DND-41 (cell line): ENCODE results near the gene DIS3L2.
A peak's percentile ranks its signal among the peaks of the same experiment; 100 is the strongest.

ENCODE experiments used
- ATAC-seq: fragments of 200-7000 bp; cut with Tn5 transposase; 3 replicates; pipeline ENCODE4 v1.9.1; 2021; ENCODE audit warnings: low read depth; ENCODE audit not compliant: insufficient read depth
- DNase-seq: peaks from one replicate; pipeline ENCODE4 v3.0.0-alpha.2; 2020
- H2AFZ ChIP-seq: 2 replicates; pipeline ENCODE4 v1.6.0; 2012; ENCODE audit warnings: low read depth, low read length
- H3K27ac ChIP-seq: 2 replicates; pipeline ENCODE4 v1.5.1; 2012; ENCODE audit warnings: low read length, inconsistent platforms
- H3K27me3 ChIP-seq: fragments of 200-600 bp; sonication (generic); 2 replicates; pipeline ENCODE4 v1.6.0; 2012; ENCODE audit warnings: low read length, mild to moderate bottlenecking, inconsistent platforms; ENCODE audit not compliant: insufficient read depth, poor library complexity
- H3K36me3 ChIP-seq: 2 replicates; pipeline ENCODE4 v1.5.1; 2012; ENCODE audit warnings: low read length, inconsistent platforms; ENCODE audit not compliant: insufficient read depth
- H3K4me1 ChIP-seq: 2 replicates; pipeline ENCODE4 v1.5.1; 2012; ENCODE audit warnings: mild to moderate bottlenecking, low read length; ENCODE audit not compliant: insufficient read depth
- H3K4me2 ChIP-seq: 2 replicates; pipeline ENCODE4 v1.6.0; 2012; ENCODE audit warnings: mild to moderate bottlenecking, moderate library complexity, low read length, inconsistent platforms; ENCODE audit not compliant: insufficient read depth
- H3K4me3 ChIP-seq, 2 experiments: fragments of 200-600 bp in 1 of 2; shearing (Covaris generic) in 1 of 2; 2 replicates each; pipeline ENCODE4 v1.5.1; 2012 to 2016; ENCODE audit warnings: inconsistent platforms in 2 of 2, low read length in 2 of 2, mild to moderate bottlenecking in 2 of 2, low read depth in 1 of 2, moderate library complexity in 1 of 2
- H3K79me2 ChIP-seq: 2 replicates; pipeline ENCODE4 v1.6.0; 2012; ENCODE audit warnings: low read length, inconsistent platforms; ENCODE audit not compliant: insufficient read depth
- H3K9ac ChIP-seq: 2 replicates; pipeline ENCODE4 v1.6.0; 2012; ENCODE audit warnings: low read depth, mild to moderate bottlenecking, inconsistent platforms, low read length, moderate library complexity
- H3K9me3 ChIP-seq: 2 replicates; pipeline ENCODE4 v1.5.1; 2012; ENCODE audit warnings: low read length, moderate library complexity, mild to moderate bottlenecking, inconsistent platforms; ENCODE audit not compliant: insufficient read depth, severe bottlenecking
- H4K20me1 ChIP-seq: 2 replicates; pipeline ENCODE4 v1.6.0; 2012; ENCODE audit warnings: low read length; ENCODE audit not compliant: insufficient read depth
- EZH2 ChIP-seq: IDR thresholded peaks from 3 replicates; pipeline ENCODE4 v1.6.1; 2012; ENCODE audit warnings: borderline replicate concordance, low read depth, mild to moderate bottlenecking, moderate library complexity, low read length, inconsistent platforms; ENCODE audit not compliant: severe bottlenecking
- TF ChIP-seq, protein P1 (sequence below): IDR thresholded peaks from 2 replicates; pipeline ENCODE4 v1.5.1; 2012; ENCODE audit warnings: borderline replicate concordance, low read length, moderate library complexity, mild to moderate bottlenecking; ENCODE audit not compliant: poor library complexity, severe bottlenecking; ENCODE audit errors: extremely low read depth

Gene DIS3L2

DNA sequence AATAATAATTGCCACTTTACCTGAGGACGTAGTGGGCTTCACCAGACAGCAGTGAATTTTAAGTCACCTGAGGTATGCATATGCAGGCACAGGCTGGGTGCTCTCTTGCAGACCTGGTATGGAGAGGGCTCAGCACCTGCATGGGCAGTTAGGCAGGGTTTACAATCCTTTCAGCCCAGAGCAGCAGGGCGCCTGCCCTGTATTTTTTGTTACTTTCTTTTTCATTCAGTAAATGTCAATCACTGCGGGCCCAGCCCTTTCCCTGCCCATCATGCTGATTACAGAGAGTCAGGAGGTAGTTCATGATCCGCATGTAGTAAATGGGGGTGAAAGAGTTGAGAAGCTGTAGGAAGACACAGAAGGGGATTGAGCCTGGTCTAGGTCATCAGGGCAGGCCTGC, 270.0 kb downstream of the DIS3L2 start:
- Histone ChIP-seq H3K4me2 (no peak overlapping the region), H3K4me1 (peaks cover 15% of the 10 kb centered on the region), H3K4me3 (no peak overlapping the region), H3K9me3 (no peaks in the 10 kb centered on the region), H2AFZ (no peak overlapping the region), H3K79me2 (no peaks in the 10 kb centered on the region), H3K36me3 (no peaks in the 10 kb centered on the region), H3K27me3 (no peaks in the 10 kb centered on the region), H3K9ac (no peak overlapping the region), H4K20me1 (no peaks in the 10 kb centered on the region), H3K27ac (no peak overlapping the region)
- TF ChIP-seq, protein P1, sequence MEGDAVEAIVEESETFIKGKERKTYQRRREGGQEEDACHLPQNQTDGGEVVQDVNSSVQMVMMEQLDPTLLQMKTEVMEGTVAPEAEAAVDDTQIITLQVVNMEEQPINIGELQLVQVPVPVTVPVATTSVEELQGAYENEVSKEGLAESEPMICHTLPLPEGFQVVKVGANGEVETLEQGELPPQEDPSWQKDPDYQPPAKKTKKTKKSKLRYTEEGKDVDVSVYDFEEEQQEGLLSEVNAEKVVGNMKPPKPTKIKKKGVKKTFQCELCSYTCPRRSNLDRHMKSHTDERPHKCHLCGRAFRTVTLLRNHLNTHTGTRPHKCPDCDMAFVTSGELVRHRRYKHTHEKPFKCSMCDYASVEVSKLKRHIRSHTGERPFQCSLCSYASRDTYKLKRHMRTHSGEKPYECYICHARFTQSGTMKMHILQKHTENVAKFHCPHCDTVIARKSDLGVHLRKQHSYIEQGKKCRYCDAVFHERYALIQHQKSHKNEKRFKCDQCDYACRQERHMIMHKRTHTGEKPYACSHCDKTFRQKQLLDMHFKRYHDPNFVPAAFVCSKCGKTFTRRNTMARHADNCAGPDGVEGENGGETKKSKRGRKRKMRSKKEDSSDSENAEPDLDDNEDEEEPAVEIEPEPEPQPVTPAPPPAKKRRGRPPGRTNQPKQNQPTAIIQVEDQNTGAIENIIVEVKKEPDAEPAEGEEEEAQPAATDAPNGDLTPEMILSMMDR, result no peak
- no peak for TF ChIP-seq EZH2
- ATAC-seq (0 out of 3 replicates have a peak, but pooled peaks have one; percentile 12), DNase-seq (no peak)

- Histone ChIP-seq H3K4me2 (no peak overlapping the region), H3K9ac (no peak overlapping the region), H3K36me3 (no peaks in the 10 kb centered on the region), H3K79me2 (no peaks in the 10 kb centered on the region), H3K4me1 (peaks cover 26% of the 10 kb centered on the region), H3K27me3 (no peaks in the 10 kb centered on the region), H3K9me3 (no peaks in the 10 kb centered on the region), H3K4me3 (no peak overlapping the region), H4K20me1 (no peaks in the 10 kb centered on the region), H3K27ac (peak overlapping the region; percentile 37; the same call in 1 of the 2 replicates), H2AFZ (no peak overlapping the region)
- ATAC-seq (no peak), DNase-seq (no peak)
- no peak for TF ChIP-seq EZH2
- TF ChIP-seq, protein P1, result no peak
Measured at GRCh38 chr2:232232915-232233314, 271.4 kb downstream of the DIS3L2 start.

DNA sequence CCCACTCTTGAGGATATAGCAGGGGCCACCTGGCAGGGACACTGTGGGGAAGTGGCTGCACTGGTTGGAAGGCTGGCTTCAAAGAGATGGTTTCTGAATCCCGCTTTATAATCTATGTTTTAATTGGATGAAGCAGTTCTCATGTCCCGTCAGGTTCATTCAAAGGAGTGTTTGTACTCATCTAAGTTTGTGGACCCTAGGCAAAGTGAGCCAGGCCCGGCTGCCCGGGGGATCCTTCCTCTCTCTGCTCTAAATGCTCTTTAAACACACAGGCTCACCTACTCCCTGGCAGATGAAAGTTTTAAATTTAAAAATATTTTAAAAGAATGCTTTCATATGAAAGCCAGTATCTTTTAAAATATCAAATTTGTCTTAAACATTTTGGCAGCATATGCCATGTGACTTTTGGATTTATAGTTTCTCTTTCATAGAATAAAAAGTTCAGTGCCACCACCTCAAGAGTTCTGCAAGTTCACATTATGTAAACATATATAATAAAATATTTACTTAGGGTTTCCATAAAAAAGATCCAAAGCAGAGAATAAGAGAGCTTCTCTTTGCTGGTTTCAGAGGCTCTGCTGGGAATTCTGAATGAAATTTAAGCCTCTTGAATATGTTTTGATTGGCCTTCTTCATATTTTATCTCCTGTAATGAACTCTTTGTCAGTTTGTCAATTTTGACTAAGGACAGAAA, 273.6 kb downstream of the DIS3L2 start:
- DNase-seq, result no peak
- TF ChIP-seq EZH2, result no peak
- TF ChIP-seq, protein P1, result no peak
- no peak overlapping the region for H3K9ac ChIP-seq
- no peak overlapping the region for H3K4me2 ChIP-seq
- peaks cover 3% of the 10 kb centered on the region; the same call in 1 of the 2 replicates for H3K36me3 ChIP-seq
- ATAC-seq, result no peak
- H4K20me1 ChIP-seq, result no peaks in the 10 kb centered on the region
- H3K9me3 ChIP-seq, result no peaks in the 10 kb centered on the region
- H3K27me3 ChIP-seq, result no peaks in the 10 kb centered on the region
- H3K4me1 ChIP-seq, result peaks cover 26% of the 10 kb centered on the region
- no peak overlapping the region for H3K4me3 ChIP-seq
- no peak overlapping the region for H2AFZ ChIP-seq
- no peaks in the 10 kb centered on the region for H3K79me2 ChIP-seq
- no peak overlapping the region for H3K27ac ChIP-seq

GRCh38 chr2:232235716-232236115, 274.2 kb downstream of the DIS3L2 start:
- Histone ChIP-seq H3K27ac (no peak overlapping the region), H2AFZ (no peak overlapping the region), H3K4me3 (no peak overlapping the region), H3K79me2 (no peaks in the 10 kb centered on the region), H3K27me3 (no peaks in the 10 kb centered on the region), H3K4me2 (no peak overlapping the region), H3K36me3 (peaks cover 6% of the 10 kb centered on the region; the same call in 1 of the 2 replicates), H3K4me1 (peaks cover 26% of the 10 kb centered on the region), H3K9ac (no peak overlapping the region), H3K9me3 (no peaks in the 10 kb centered on the region), H4K20me1 (no peaks in the 10 kb centered on the region)
- DNase-seq (no peak), ATAC-seq (no peak)
- TF ChIP-seq EZH2, result no peak
- TF ChIP-seq, protein P1, result no peak
